Measurements from ENCODE around the gene GTF2E1.

DNA sequence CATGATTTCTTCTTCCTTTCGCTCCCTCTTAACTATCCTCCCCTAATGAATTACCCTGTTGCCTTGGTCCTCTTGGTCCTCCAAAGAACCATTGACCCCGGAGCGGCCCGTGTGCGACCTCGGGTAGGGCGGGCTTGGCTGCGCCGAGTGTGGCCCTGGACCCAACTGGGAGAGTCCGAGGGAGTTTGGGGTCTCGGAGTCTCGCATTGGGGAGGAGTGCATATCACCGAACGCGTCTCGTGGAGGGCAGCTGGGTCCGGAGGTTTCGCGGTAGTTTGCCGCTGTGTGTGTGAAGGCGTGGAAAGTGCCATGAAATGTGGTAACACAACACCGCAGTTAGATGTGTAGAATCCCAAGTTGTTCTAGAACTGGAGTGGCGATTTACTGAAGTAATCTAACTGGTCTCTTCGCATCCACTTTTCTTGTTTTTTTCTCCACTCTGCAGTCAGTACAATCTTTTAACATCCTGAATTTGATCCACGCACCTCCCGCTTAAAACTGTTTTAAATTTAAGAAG is 363 bp downstream of the GTF2E1 start:
- TF ChIP-seq, protein P1, sequence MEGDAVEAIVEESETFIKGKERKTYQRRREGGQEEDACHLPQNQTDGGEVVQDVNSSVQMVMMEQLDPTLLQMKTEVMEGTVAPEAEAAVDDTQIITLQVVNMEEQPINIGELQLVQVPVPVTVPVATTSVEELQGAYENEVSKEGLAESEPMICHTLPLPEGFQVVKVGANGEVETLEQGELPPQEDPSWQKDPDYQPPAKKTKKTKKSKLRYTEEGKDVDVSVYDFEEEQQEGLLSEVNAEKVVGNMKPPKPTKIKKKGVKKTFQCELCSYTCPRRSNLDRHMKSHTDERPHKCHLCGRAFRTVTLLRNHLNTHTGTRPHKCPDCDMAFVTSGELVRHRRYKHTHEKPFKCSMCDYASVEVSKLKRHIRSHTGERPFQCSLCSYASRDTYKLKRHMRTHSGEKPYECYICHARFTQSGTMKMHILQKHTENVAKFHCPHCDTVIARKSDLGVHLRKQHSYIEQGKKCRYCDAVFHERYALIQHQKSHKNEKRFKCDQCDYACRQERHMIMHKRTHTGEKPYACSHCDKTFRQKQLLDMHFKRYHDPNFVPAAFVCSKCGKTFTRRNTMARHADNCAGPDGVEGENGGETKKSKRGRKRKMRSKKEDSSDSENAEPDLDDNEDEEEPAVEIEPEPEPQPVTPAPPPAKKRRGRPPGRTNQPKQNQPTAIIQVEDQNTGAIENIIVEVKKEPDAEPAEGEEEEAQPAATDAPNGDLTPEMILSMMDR (IDR thresholded peaks at IDR 0.05): no peak
- no peak for TF ChIP-seq POLR2AphosphoS5 (IDR thresholded peaks at IDR 0.05)

All from gastroesophageal sphincter (tissue), 3 donors.